GM23248 (cell line): ENCODE data around the gene TOM1. TPM values are rescaled to one million over a fixed set of nuclear protein-coding genes. Genes with fewer than 3 reads are reported as not detected.

Source experiments
- DNase-seq: peaks from one replicate; pipeline ENCODE4 v3.0.0-alpha.2; 2015
- H2AFZ ChIP-seq: fragments of 200-600 bp; sonication (generic); 2 replicates; pipeline ENCODE4 v1.6.1; 2016; ENCODE audit warnings: antibody characterized with exemption
- H3F3A ChIP-seq: fragments of 200-600 bp; sonication (generic); 2 replicates; pipeline ENCODE4 v1.6.1; 2016; ENCODE audit warnings: mild to moderate bottlenecking, antibody characterized with exemption, mixed run types; ENCODE audit not compliant: insufficient read depth
- H3K27ac ChIP-seq: fragments of 200-600 bp; sonication (generic); 2 replicates; pipeline ENCODE4 v1.5.1; 2016; ENCODE audit warnings: mild to moderate bottlenecking
- H3K27me3 ChIP-seq: fragments of 200-600 bp; sonication (generic); replicated peaks from 2 replicates; pipeline ENCODE4 v1.6.1; 2016; ENCODE audit warnings: mild to moderate bottlenecking; ENCODE audit not compliant: insufficient read depth
- H3K36me3 ChIP-seq: fragments of 200-600 bp; sonication (generic); 2 replicates; pipeline ENCODE4 v1.6.1; 2016; ENCODE audit warnings: low read depth, mild to moderate bottlenecking
- H3K4me1 ChIP-seq: fragments of 200-600 bp; sonication (generic); 2 replicates; pipeline ENCODE4 v1.6.1; 2016; ENCODE audit warnings: mild to moderate bottlenecking; ENCODE audit not compliant: insufficient read depth
- H3K4me2 ChIP-seq: fragments of 200-600 bp; sonication (generic); one replicate; pipeline ENCODE4 v1.6.1; 2016; ENCODE audit warnings: mild to moderate bottlenecking; ENCODE audit not compliant: unreplicated experiment
- H3K4me3 ChIP-seq: fragments of 200-600 bp; sonication (generic); 2 replicates; pipeline ENCODE4 v1.5.1; 2016; ENCODE audit warnings: mild to moderate bottlenecking
- H3K79me2 ChIP-seq: fragments of 200-600 bp; sonication (generic); 2 replicates; pipeline ENCODE4 v1.6.1; 2016; ENCODE audit warnings: mild to moderate bottlenecking; ENCODE audit not compliant: insufficient read depth
- H3K9ac ChIP-seq: fragments of 200-600 bp; sonication (generic); 2 replicates; pipeline ENCODE4 v1.6.1; 2016; ENCODE audit warnings: mild to moderate bottlenecking
- H3K9me2 ChIP-seq: fragments of 200-600 bp; sonication (generic); 2 replicates; pipeline ENCODE4 v1.6.1; 2016; ENCODE audit warnings: mixed run types, mild to moderate bottlenecking, moderate library complexity; ENCODE audit not compliant: insufficient read depth
- H3K9me3 ChIP-seq: fragments of 200-600 bp; sonication (generic); one replicate; pipeline ENCODE4 v1.6.1; 2017; ENCODE audit warnings: low read depth
- H4K20me1 ChIP-seq: fragments of 200-600 bp; sonication (generic); 2 replicates; pipeline ENCODE4 v1.6.0; 2016; ENCODE audit not compliant: insufficient read depth
- EZH2 ChIP-seq: fragments of 200-600 bp; sonication (generic); IDR thresholded peaks from 2 replicates; pipeline ENCODE4 v1.6.1; 2018; ENCODE audit warnings: antibody characterized with exemption, mild to moderate bottlenecking; ENCODE audit not compliant: insufficient read depth, poor library complexity, severe bottlenecking
- EZH2phosphoT487 ChIP-seq: fragments of 200-600 bp; sonication (generic); IDR thresholded peaks from 2 replicates; pipeline ENCODE4 v1.6.1; 2018; ENCODE audit warnings: antibody characterized with exemption, moderate library complexity, mild to moderate bottlenecking, low read depth; ENCODE audit not compliant: insufficient read depth
- WGBS, 2 experiments: methylation state at CpG; one replicate each; pipeline ENCODE4 v1.1.6; 2015 to 2017; ENCODE audit warnings: low lambda C conversion rate in 2 of 2, low coverage in 1 of 2; ENCODE audit errors: missing lambda C conversion rate in 2 of 2; 5-methylcytosine and 5-hydroxymethylcytosine counted together
- in situ Hi-C: fragments of 300-500 bp; cut with MboI; formaldehyde crosslinking; loops from 2 replicates; pipeline ENCODE4 v1.15.0; 2020
- polyA plus RNA-seq: library from polyadenylated mRNA; unstranded; fragments of >200 nt; fragmentation: Nextera tagmentation; extraction: Ambion mirVana; gene quantifications from 2 replicates; pipeline ENCODE4 v1.2.1, GENCODE V29; 2016
- total RNA-seq: library from RNA; depleted of rRNA; stranded (reverse); fragments of >200 nt; shearing (Covaris generic); gene quantifications from 2 replicates; pipeline ENCODE4 v1.2.3, GENCODE V29; 2014

TOM1 gene
- total and polyA plus RNA-seq, 2 experiments from 2014 or later, result 61.3 to 69.7 TPM

DNA sequence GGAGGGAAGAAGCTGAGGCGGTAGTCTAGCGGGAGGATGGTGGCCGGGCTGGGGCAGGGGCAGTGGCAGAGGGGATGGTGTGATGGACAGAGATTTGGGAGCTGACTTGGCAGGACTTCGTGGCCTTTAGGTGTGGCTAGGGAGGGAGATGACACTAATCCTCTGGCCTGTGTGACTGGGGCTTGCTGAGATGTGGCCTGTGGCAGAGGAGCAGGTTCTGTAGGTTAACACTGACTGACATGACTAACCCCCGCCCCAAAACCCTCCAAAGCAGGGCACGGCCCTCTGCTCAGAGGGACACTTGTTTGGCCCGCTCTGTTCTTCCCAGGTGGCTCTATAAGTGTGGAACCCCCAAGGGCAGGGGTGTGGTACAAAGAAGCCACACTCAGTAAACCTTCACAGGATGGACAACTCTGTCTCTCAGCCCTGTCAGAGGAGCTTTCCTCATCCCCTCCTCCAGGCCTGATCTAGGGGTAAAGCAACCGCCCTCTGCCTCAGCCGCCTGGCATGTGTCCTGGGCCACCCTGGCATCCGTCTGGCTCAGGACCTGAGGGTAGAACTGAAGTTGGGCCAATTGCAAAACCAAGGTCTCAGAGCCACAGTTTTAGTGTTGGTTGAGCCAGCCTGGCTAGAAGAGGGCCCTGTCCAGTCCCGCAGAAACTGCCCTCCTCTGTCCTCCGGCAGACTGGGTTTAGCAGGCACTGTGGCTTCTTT is 15.6 kb downstream of the TOM1 start:
- WGBS, 2 experiments, result 85 to 86% methylated on average over 9 to 12 of the region's 12 CpGs
- Histone ChIP-seq H3K27ac (no peak overlapping the region), H3K4me2 (no peak overlapping the region), H3K4me3 (no peak overlapping the region), H3F3A (peaks cover 28% of the 10 kb centered on the region), H3K79me2 (peaks cover 68% of the 10 kb centered on the region), H4K20me1 (no peaks in the 10 kb centered on the region), H3K4me1 (peaks cover 34% of the 10 kb centered on the region), H2AFZ (no peak overlapping the region), H3K9ac (0 out of 2 replicates have a peak overlapping the region, but pooled peaks have one; percentile 25), H3K9me2 (no peaks in the 10 kb centered on the region), H3K36me3 (no peaks in the 10 kb centered on the region), H3K9me3 (no peaks in the 10 kb centered on the region), H3K27me3 (no peaks in the 10 kb centered on the region)
- no peak for DNase-seq
- TF ChIP-seq EZH2, result no peak
- no peak for TF ChIP-seq EZH2phosphoT487
- in situ Hi-C loops, result no loop called here

DNA sequence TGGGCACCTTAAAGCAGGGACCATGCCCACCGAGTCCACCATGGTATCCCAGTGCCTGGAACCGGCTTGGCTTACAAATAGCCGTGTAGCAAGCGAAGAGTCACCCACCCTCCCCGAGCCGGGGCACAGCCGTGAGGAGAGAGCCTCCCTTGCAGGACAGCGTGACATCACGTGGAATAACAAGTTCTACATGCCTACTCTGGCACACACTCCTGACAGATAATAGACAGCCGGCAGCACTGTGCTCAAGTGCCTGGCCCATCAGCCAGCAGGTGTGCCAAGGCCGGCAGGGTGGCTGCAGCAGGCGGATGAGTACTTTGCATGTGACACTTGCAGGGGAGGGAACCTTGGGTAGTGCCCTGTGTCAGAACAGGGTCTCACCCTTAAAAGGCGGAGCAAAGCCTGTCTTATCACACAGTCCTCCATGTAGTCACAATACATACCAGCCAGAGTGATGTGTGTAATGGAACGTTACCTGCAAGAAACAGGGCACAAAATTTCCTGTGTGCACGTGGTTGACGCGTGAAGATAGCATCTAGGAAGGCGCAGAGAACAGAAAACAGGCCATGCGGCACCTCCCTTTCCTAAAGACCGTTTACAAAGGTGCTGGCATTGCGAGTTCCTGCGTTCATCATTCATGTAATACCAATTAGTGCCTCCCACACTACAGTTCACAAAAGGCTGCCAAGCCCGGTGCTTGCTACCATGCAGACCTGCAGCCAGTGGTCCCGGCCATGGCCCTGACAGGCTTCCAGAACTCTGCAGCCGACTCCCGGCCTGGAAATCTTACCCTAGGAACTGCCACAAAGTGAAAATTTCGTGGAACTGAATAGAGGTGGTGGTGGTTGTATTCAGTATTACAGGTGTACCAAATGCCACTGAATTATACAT is 16.4 kb downstream of the TOM1 start:
- Histone ChIP-seq H4K20me1 (no peaks in the 10 kb centered on the region), H3K4me1 (peaks cover 34% of the 10 kb centered on the region), H3F3A (peaks cover 28% of the 10 kb centered on the region), H3K27me3 (no peaks in the 10 kb centered on the region), H3K4me3 (no peak overlapping the region), H3K9me2 (no peaks in the 10 kb centered on the region), H3K79me2 (peaks cover 60% of the 10 kb centered on the region), H3K9ac (no peak overlapping the region), H3K36me3 (no peaks in the 10 kb centered on the region), H3K9me3 (no peaks in the 10 kb centered on the region), H3K27ac (no peak overlapping the region), H3K4me2 (no peak overlapping the region), H2AFZ (no peak overlapping the region)
- in situ Hi-C loops, result no loop called here
- 74 to 75% methylated on average over 27 of the region's 27 CpGs for WGBS, 2 experiments
- no peak for DNase-seq
- TF ChIP-seq EZH2, result no peak
- TF ChIP-seq EZH2phosphoT487, result no peak

DNA sequence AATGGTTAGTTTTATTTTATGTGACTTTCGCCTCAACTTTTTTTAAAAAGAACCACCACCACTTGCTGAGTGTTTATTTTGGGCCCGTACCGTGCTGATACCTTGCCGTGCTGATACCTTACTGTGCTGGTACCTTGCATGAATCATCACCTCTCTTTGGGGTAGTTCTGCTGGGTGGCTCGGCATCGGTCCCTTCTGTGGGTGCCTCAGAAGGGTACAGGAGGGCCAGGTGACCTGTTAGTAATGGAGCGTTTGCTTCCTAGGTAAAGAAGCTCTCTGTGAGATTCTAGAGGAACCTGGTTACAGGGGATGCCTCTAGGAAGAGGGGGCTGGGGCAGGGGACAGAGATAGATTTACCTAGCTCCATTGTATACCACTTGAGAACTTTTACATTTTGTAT is 17.1 kb downstream of the TOM1 start:
- Histone ChIP-seq H3K9ac (no peak overlapping the region), H3K79me2 (peaks cover 54% of the 10 kb centered on the region), H3K27ac (no peak overlapping the region), H3K9me2 (no peaks in the 10 kb centered on the region), H3K36me3 (peaks cover 3% of the 10 kb centered on the region; the same call in 1 of the 2 replicates), H3K4me3 (no peak overlapping the region), H3K4me1 (peaks cover 33% of the 10 kb centered on the region), H3F3A (peaks cover 22% of the 10 kb centered on the region), H4K20me1 (no peaks in the 10 kb centered on the region), H3K9me3 (no peaks in the 10 kb centered on the region), H3K27me3 (no peaks in the 10 kb centered on the region), H3K4me2 (no peak overlapping the region), H2AFZ (no peak overlapping the region)
- no peak for DNase-seq
- in situ Hi-C loops, result no loop called here
- TF ChIP-seq EZH2phosphoT487 (no peak), EZH2 (no peak)
- WGBS, 2 experiments, result 91 to 95% methylated on average over 7 of the region's 7 CpGs

DNA sequence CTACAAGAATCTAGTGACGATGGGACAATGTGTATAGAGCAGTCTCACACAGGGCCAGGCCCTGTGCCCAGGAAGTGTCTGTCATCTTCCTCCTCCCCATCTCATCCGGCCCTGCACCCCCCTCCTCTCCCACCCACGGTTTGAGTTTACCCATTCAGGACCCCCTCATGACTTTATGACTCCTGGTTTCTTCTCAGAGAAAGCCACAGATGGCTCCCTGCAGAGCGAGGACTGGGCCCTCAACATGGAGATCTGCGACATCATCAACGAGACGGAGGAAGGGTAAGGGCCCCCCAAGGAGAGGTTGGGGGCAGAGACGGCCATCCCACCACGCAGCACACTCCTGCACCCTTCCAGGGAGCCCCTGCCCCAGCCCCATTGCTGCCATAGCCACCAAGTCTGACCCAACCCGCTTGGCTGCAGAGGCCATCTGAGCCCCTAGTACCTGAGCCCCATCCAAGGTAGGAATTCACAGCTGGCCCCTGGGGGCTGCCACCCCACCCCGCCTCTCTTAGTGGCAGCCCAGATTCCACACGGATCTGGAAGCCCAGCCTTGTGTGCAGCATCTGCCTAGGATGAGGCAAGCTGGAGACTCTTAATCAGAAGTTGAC is 18.1 kb downstream of the TOM1 start:
- Histone ChIP-seq H3F3A (peaks cover 11% of the 10 kb centered on the region), H3K79me2 (peaks cover 52% of the 10 kb centered on the region), H3K27ac (no peak overlapping the region), H3K4me2 (no peak overlapping the region), H3K36me3 (peaks cover 13% of the 10 kb centered on the region; the same call in 1 of the 2 replicates), H3K9me2 (no peaks in the 10 kb centered on the region), H3K4me3 (no peak overlapping the region), H4K20me1 (no peaks in the 10 kb centered on the region), H3K9ac (no peak overlapping the region), H2AFZ (no peak overlapping the region), H3K9me3 (no peaks in the 10 kb centered on the region), H3K4me1 (peaks cover 22% of the 10 kb centered on the region), H3K27me3 (no peaks in the 10 kb centered on the region)
- TF ChIP-seq EZH2 (no peak), EZH2phosphoT487 (no peak)
- 70 to 73% methylated on average over 12 of the region's 12 CpGs for WGBS, 2 experiments
- in situ Hi-C loops, result no loop called here
- DNase-seq, result no peak
